Muscle layer of colon (tissue), 2 donors: ENCODE data around the gene ZNF524.

Experiments
- H3K27ac ChIP-seq: one replicate; pipeline ENCODE4 v1.7.0; 2013; ENCODE audit warnings: low read depth, mild to moderate bottlenecking, low read length, moderate library complexity
- H3K27me3 ChIP-seq, 2 donors: one replicate each; pipeline ENCODE4 v1.7.0; 2013; ENCODE audit warnings: low read length in 2 of 2, mild to moderate bottlenecking in 2 of 2; ENCODE audit not compliant: insufficient read depth in 2 of 2, control insufficient read depth in 1 of 2
- H3K36me3 ChIP-seq: one replicate; pipeline ENCODE4 v1.7.0; 2013; ENCODE audit warnings: mild to moderate bottlenecking, low read length; ENCODE audit not compliant: insufficient read depth
- H3K4me1 ChIP-seq: one replicate; pipeline ENCODE4 v1.7.0; 2013; ENCODE audit warnings: mild to moderate bottlenecking, low read length; ENCODE audit not compliant: insufficient read depth
- H3K4me3 ChIP-seq, 2 donors: one replicate each; pipeline ENCODE4 v1.7.0; 2013; ENCODE audit warnings: low read length in 2 of 2, low read depth in 1 of 2, mild to moderate bottlenecking in 1 of 2, moderate library complexity in 1 of 2
- H3K9ac ChIP-seq: one replicate; pipeline ENCODE4 v1.7.0; 2013; ENCODE audit warnings: low read length
- H3K9me3 ChIP-seq: one replicate; pipeline ENCODE4 v1.7.0; 2013; ENCODE audit warnings: mild to moderate bottlenecking, low read length
- donor health status: abdominal sarcoma.
- donor health status: Adenocarcinoma of cecum.

ZNF524 gene

GRCh38 chr19:55599842-55600661 is at the start of gene ZNF524:
Gene ZNF524, plus strand, starts transcription at chr19:55600288. Its CDS starts 1,825 bp downstream, at chr19:55602113.
- Histone ChIP-seq H3K9me3 (no peaks in the 10 kb centered on the region), H3K4me3 (peak within 1 kb of the TSS; percentile 91 to 95), H3K9ac (peak within 1 kb of the TSS; percentile 61), H3K27me3 (no peaks in the 10 kb centered on the region), H3K36me3 (peaks cover 20% of the 10 kb centered on the region), H3K27ac (peak within 1 kb of the TSS; percentile 99), H3K4me1 (peaks cover 23% of the 10 kb centered on the region)

- H3K9me3 ChIP-seq = no peaks in the 10 kb centered on the region
- no peak overlapping the region for H3K9ac ChIP-seq
- no peaks in the 10 kb centered on the region for H3K36me3 ChIP-seq
- no peak overlapping the region for H3K4me3 ChIP-seq
- peaks cover 0 to 27% of the 10 kb centered on the region in 2 donors for H3K27me3 ChIP-seq
- H3K27ac ChIP-seq = no peak overlapping the region
- H3K4me1 ChIP-seq = no peaks in the 10 kb centered on the region
These were observed 49.8 kb upstream of the ZNF524 start for GRCh38 chr19:55550321-55550650.

GRCh38 chr19:55552206-55552605 is 47.9 kb upstream of the ZNF524 start:
- Histone ChIP-seq H3K4me3 (no peak overlapping the region), H3K9me3 (no peaks in the 10 kb centered on the region), H3K9ac (no peak overlapping the region), H3K27ac (no peak overlapping the region), H3K36me3 (no peaks in the 10 kb centered on the region), H3K27me3 (peaks cover 0 to 19% of the 10 kb centered on the region in 2 donors), H3K4me1 (no peaks in the 10 kb centered on the region)

GRCh38 chr19:55552620-55553019 is 47.5 kb upstream of the ZNF524 start:
- Histone ChIP-seq H3K9me3 (no peaks in the 10 kb centered on the region), H3K9ac (no peak overlapping the region), H3K4me1 (no peaks in the 10 kb centered on the region)

GRCh38 chr19:55553217-55554182 is 46.6 kb upstream of the ZNF524 start:
- H3K9me3 ChIP-seq = no peaks in the 10 kb centered on the region
- no peaks in the 10 kb centered on the region for H3K4me1 ChIP-seq
- H3K4me3 ChIP-seq = no peak overlapping the region
- no peak overlapping the region for H3K27ac ChIP-seq
- H3K27me3 ChIP-seq = peaks cover 0 to 17% of the 10 kb centered on the region in 2 donors
- H3K36me3 ChIP-seq = no peaks in the 10 kb centered on the region
- H3K9ac ChIP-seq = no peak overlapping the region

More at GRCh38 chr19:55552620-55553019, 47.5 kb upstream of the ZNF524 start:
- H3K27ac ChIP-seq = no peak overlapping the region
- no peaks in the 10 kb centered on the region for H3K36me3 ChIP-seq
- no peak overlapping the region for H3K4me3 ChIP-seq
- peaks cover 0 to 17% of the 10 kb centered on the region in 2 donors for H3K27me3 ChIP-seq

- Histone ChIP-seq H3K9ac (no peak overlapping the region), H3K27me3 (peaks cover 0 to 17% of the 10 kb centered on the region in 2 donors), H3K4me3 (no peak overlapping the region), H3K36me3 (no peaks in the 10 kb centered on the region), H3K9me3 (no peaks in the 10 kb centered on the region), H3K4me1 (no peaks in the 10 kb centered on the region), H3K27ac (no peak overlapping the region)
These were observed 45.8 kb upstream of the ZNF524 start for GRCh38 chr19:55554302-55554701.

- Histone ChIP-seq H3K4me3 (no peak overlapping the region), H3K9ac (no peak overlapping the region), H3K27me3 (peaks cover 0 to 15% of the 10 kb centered on the region in 2 donors), H3K27ac (no peak overlapping the region), H3K4me1 (no peaks in the 10 kb centered on the region), H3K36me3 (no peaks in the 10 kb centered on the region), H3K9me3 (no peaks in the 10 kb centered on the region)
These were observed 45.3 kb upstream of the ZNF524 start for GRCh38 chr19:55554741-55555152.

GRCh38 chr19:55559684-55560083 is 40.4 kb upstream of the ZNF524 start:
- H3K9ac ChIP-seq = no peak overlapping the region
- no peaks in the 10 kb centered on the region for H3K9me3 ChIP-seq
- no peak overlapping the region for H3K27ac ChIP-seq
- no peak overlapping the region for H3K4me3 ChIP-seq
- no peaks in the 10 kb centered on the region for H3K4me1 ChIP-seq
- peaks cover 0 to 6% of the 10 kb centered on the region in 2 donors for H3K27me3 ChIP-seq
- no peaks in the 10 kb centered on the region for H3K36me3 ChIP-seq

- no peaks in the 10 kb centered on the region for H3K9me3 ChIP-seq
- no peaks in the 10 kb centered on the region for H3K36me3 ChIP-seq
- no peak overlapping the region for H3K4me3 ChIP-seq
- no peak overlapping the region for H3K9ac ChIP-seq
- H3K27me3 ChIP-seq = peaks cover 0 to 6% of the 10 kb centered on the region in 2 donors
- no peak overlapping the region for H3K27ac ChIP-seq
- no peaks in the 10 kb centered on the region for H3K4me1 ChIP-seq
These were observed 36.8 kb upstream of the ZNF524 start for GRCh38 chr19:55563261-55563690.

GRCh38 chr19:55566823-55567222 is 33.3 kb upstream of the ZNF524 start:
- no peak overlapping the region for H3K27ac ChIP-seq
- peaks cover 0 to 6% of the 10 kb centered on the region in 2 donors for H3K27me3 ChIP-seq
- no peak overlapping the region for H3K9ac ChIP-seq
- H3K36me3 ChIP-seq = no peaks in the 10 kb centered on the region
- H3K4me3 ChIP-seq = no peak overlapping the region
- no peaks in the 10 kb centered on the region for H3K4me1 ChIP-seq
- no peaks in the 10 kb centered on the region for H3K9me3 ChIP-seq

GRCh38 chr19:55567708-55568328 is 32.3 kb upstream of the ZNF524 start:
- Histone ChIP-seq H3K36me3 (no peaks in the 10 kb centered on the region), H3K9ac (no peak overlapping the region), H3K9me3 (no peaks in the 10 kb centered on the region), H3K4me1 (no peaks in the 10 kb centered on the region), H3K27me3 (peaks cover 0 to 6% of the 10 kb centered on the region in 2 donors), H3K27ac (no peak overlapping the region), H3K4me3 (no peak overlapping the region)
